PC-3 (cell line): ENCODE results near the gene PLEKHA1.

Experiments
- CTCF ChIP-seq: fragments of 300-600 bp; sonication (generic); conservative IDR thresholded peaks from 2 replicates; pipeline ENCODE4 v1.5.1; 2017; ENCODE audit warnings: antibody characterized with exemption, low read depth, mild to moderate bottlenecking, low read length
- EZH2 ChIP-seq: fragments of 300-600 bp; sonication (generic); IDR thresholded peaks from one replicate; pipeline ENCODE4 v1.6.1; 2017; ENCODE audit warnings: antibody characterized with exemption, mild to moderate bottlenecking, low read length; ENCODE audit not compliant: unreplicated experiment
- EZH2phosphoT487 ChIP-seq: fragments of 300-600 bp; sonication (generic); IDR thresholded peaks from 2 replicates; pipeline ENCODE4 v1.6.1; 2018; ENCODE audit warnings: mild to moderate bottlenecking, antibody characterized with exemption, low read length, borderline replicate concordance

- TF ChIP-seq CTCF: no peak
- TF ChIP-seq EZH2: no peak
- no peak for TF ChIP-seq EZH2phosphoT487
Observed at GRCh38 chr10:122446668-122447423, 72.3 kb downstream of the PLEKHA1 start.
